OCI-LY7 (cell line): Measurements from ENCODE around the gene PTPA.

Source experiments
- EZH2phosphoT487 ChIP-seq: fragments of 200-600 bp; sonication (generic); IDR thresholded peaks from 2 replicates; pipeline ENCODE4 v1.6.1; 2018; ENCODE audit warnings: low read depth, borderline replicate concordance, mild to moderate bottlenecking, mixed run types, antibody characterized with exemption, low read length, moderate library complexity, mixed read lengths
- TF ChIP-seq, protein P1 (sequence below): fragments of 200-600 bp; sonication (generic); conservative IDR thresholded peaks from 2 replicates; pipeline ENCODE4 v1.5.1; 2014; ENCODE audit warnings: mild to moderate bottlenecking, antibody characterized with exemption, low read length, moderate library complexity, mixed read lengths

GRCh38 chr9:129103595-129103965 is 7.6 kb upstream of the PTPA start:
- TF ChIP-seq, protein P1, sequence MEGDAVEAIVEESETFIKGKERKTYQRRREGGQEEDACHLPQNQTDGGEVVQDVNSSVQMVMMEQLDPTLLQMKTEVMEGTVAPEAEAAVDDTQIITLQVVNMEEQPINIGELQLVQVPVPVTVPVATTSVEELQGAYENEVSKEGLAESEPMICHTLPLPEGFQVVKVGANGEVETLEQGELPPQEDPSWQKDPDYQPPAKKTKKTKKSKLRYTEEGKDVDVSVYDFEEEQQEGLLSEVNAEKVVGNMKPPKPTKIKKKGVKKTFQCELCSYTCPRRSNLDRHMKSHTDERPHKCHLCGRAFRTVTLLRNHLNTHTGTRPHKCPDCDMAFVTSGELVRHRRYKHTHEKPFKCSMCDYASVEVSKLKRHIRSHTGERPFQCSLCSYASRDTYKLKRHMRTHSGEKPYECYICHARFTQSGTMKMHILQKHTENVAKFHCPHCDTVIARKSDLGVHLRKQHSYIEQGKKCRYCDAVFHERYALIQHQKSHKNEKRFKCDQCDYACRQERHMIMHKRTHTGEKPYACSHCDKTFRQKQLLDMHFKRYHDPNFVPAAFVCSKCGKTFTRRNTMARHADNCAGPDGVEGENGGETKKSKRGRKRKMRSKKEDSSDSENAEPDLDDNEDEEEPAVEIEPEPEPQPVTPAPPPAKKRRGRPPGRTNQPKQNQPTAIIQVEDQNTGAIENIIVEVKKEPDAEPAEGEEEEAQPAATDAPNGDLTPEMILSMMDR, result no peak
- no peak for TF ChIP-seq EZH2phosphoT487
